ENCODE results near the gene HOXB7. TPM values are rescaled to one million over a fixed set of nuclear protein-coding genes. Genes with fewer than 3 reads are reported as not detected.

Gene HOXB7
- total RNA-seq, 1 donor from 2014 or later: 0.30 TPM

- peaks cover 51% of the 10 kb centered on the region for H3K4me1 Mint-ChIP-seq
- DNase-seq: peak; percentile 68
- peak overlapping the region; percentile 71 for H3K27ac Mint-ChIP-seq
- H3K4me3 Mint-ChIP-seq: peak overlapping the region; percentile 86
- peaks cover 5% of the 10 kb centered on the region for H3K36me3 Mint-ChIP-seq (ENCODE audit: low read depth)
- intact Hi-C loops (cut with micrococcal nuclease): no loop called here
- peaks cover 27% of the 10 kb centered on the region for H3K27me3 Mint-ChIP-seq
- no peaks in the 10 kb centered on the region for H3K9me3 Mint-ChIP-seq
Observed at GRCh38 chr17:48576479-48577309, 34.1 kb downstream of the HOXB7 start.

GRCh38 chr17:48575673-48576478, 34.9 kb downstream of the HOXB7 start:
- intact Hi-C loops (cut with micrococcal nuclease): no loop called here
- Mint-ChIP-seq H3K36me3 (ENCODE audit: low read depth) (peaks cover 7% of the 10 kb centered on the region), H3K27ac (peak overlapping the region; percentile 18), H3K4me1 (peaks cover 43% of the 10 kb centered on the region), H3K27me3 (peaks cover 19% of the 10 kb centered on the region), H3K4me3 (peak overlapping the region; percentile 60), H3K9me3 (no peaks in the 10 kb centered on the region)
- DNase-seq: peak; percentile 70

- Mint-ChIP-seq H3K4me3 (no peak overlapping the region), H3K4me1 (peaks cover 37% of the 10 kb centered on the region), H3K27ac (no peak overlapping the region), H3K9me3 (no peaks in the 10 kb centered on the region), H3K27me3 (peaks cover 12% of the 10 kb centered on the region), H3K36me3 (ENCODE audit: low read depth) (peaks cover 6% of the 10 kb centered on the region)
- DNase-seq: no peak
- intact Hi-C loops (cut with micrococcal nuclease): no loop called here
Observed at GRCh38 chr17:48575066-48575582, 35.7 kb downstream of the HOXB7 start.

- Mint-ChIP-seq H3K4me3 (no peak overlapping the region), H3K36me3 (ENCODE audit: low read depth) (peaks cover 7% of the 10 kb centered on the region), H3K9me3 (no peaks in the 10 kb centered on the region), H3K27me3 (peaks cover 11% of the 10 kb centered on the region), H3K4me1 (peaks cover 34% of the 10 kb centered on the region), H3K27ac (no peak overlapping the region)
- DNase-seq: no peak
- intact Hi-C loops (cut with micrococcal nuclease): no loop called here
Observed at GRCh38 chr17:48574505-48575065, 36.2 kb downstream of the HOXB7 start.

GRCh38 chr17:48571826-48572417, 38.9 kb downstream of the HOXB7 start:
- H3K27me3 Mint-ChIP-seq: peaks cover 15% of the 10 kb centered on the region
- no peak overlapping the region for H3K4me3 Mint-ChIP-seq
- intact Hi-C loops (cut with micrococcal nuclease): no loop called here
- H3K36me3 Mint-ChIP-seq (ENCODE audit: low read depth): peaks cover 17% of the 10 kb centered on the region
- peaks cover 23% of the 10 kb centered on the region for H3K4me1 Mint-ChIP-seq
- DNase-seq: no peak
- no peaks in the 10 kb centered on the region for H3K9me3 Mint-ChIP-seq
- H3K27ac Mint-ChIP-seq: no peak overlapping the region

GRCh38 chr17:48571024-48571818, 39.6 kb downstream of the HOXB7 start:
- no peak overlapping the region for H3K4me3 Mint-ChIP-seq
- H3K27ac Mint-ChIP-seq: no peak overlapping the region

GRCh38 chr17:48570325-48571023, 40.3 kb downstream of the HOXB7 start:
- Mint-ChIP-seq H3K27ac (no peak overlapping the region), H3K4me1 (peaks cover 15% of the 10 kb centered on the region), H3K9me3 (no peaks in the 10 kb centered on the region), H3K36me3 (ENCODE audit: low read depth) (peaks cover 15% of the 10 kb centered on the region), H3K4me3 (no peak overlapping the region), H3K27me3 (peaks cover 15% of the 10 kb centered on the region)
- no peak for DNase-seq
- intact Hi-C loops (cut with micrococcal nuclease): no loop called here

More at GRCh38 chr17:48571024-48571818, 39.6 kb downstream of the HOXB7 start:
- no peak for DNase-seq
- Mint-ChIP-seq H3K36me3 (ENCODE audit: low read depth) (peaks cover 17% of the 10 kb centered on the region), H3K9me3 (no peaks in the 10 kb centered on the region), H3K27me3 (peaks cover 15% of the 10 kb centered on the region), H3K4me1 (peaks cover 20% of the 10 kb centered on the region)
- intact Hi-C loops (cut with micrococcal nuclease): no loop called here

GRCh38 chr17:48569674-48570324, 41.0 kb downstream of the HOXB7 start:
- Mint-ChIP-seq H3K27me3 (peaks cover 16% of the 10 kb centered on the region), H3K36me3 (ENCODE audit: low read depth) (peaks cover 15% of the 10 kb centered on the region), H3K27ac (no peak overlapping the region), H3K9me3 (no peaks in the 10 kb centered on the region), H3K4me1 (peaks cover 13% of the 10 kb centered on the region), H3K4me3 (no peak overlapping the region)
- intact Hi-C loops (cut with micrococcal nuclease): no loop called here
- DNase-seq: no peak

GRCh38 chr17:48569240-48569582, 41.6 kb downstream of the HOXB7 start:
- H3K4me1 Mint-ChIP-seq: peaks cover 14% of the 10 kb centered on the region
- peaks cover 19% of the 10 kb centered on the region for H3K27me3 Mint-ChIP-seq
- no peaks in the 10 kb centered on the region for H3K9me3 Mint-ChIP-seq
- no peak overlapping the region for H3K4me3 Mint-ChIP-seq
- no peak for DNase-seq
- H3K36me3 Mint-ChIP-seq (ENCODE audit: low read depth): peaks cover 15% of the 10 kb centered on the region
- intact Hi-C loops (cut with micrococcal nuclease): no loop called here
- no peak overlapping the region for H3K27ac Mint-ChIP-seq

GRCh38 chr17:48568499-48569239, 42.1 kb downstream of the HOXB7 start:
- Mint-ChIP-seq H3K4me3 (peak overlapping the region; percentile 49), H3K36me3 (ENCODE audit: low read depth) (peaks cover 15% of the 10 kb centered on the region), H3K27ac (no peak overlapping the region), H3K9me3 (no peaks in the 10 kb centered on the region), H3K27me3 (peaks cover 21% of the 10 kb centered on the region), H3K4me1 (peaks cover 15% of the 10 kb centered on the region)
- intact Hi-C loops (cut with micrococcal nuclease): no loop called here
- DNase-seq: no peak

GRCh38 chr17:48567646-48568354, 43.0 kb downstream of the HOXB7 start:
- Mint-ChIP-seq H3K4me3 (peak overlapping the region; percentile 49), H3K4me1 (peaks cover 9% of the 10 kb centered on the region), H3K27me3 (peaks cover 25% of the 10 kb centered on the region), H3K9me3 (no peaks in the 10 kb centered on the region), H3K27ac (no peak overlapping the region), H3K36me3 (ENCODE audit: low read depth) (peaks cover 15% of the 10 kb centered on the region)
- intact Hi-C loops (cut with micrococcal nuclease): no loop called here
- DNase-seq: no peak

Data from activated CD4-positive, alpha-beta T cell treated with anti-CD3 and anti-CD28 coated beads, Interleukin-2, amount 10 ng/mL, durations not matched to agents 24 days and 14 days (primary cell).